Calu3 (cell line): Measurements from ENCODE around the gene HCAR1. TPM values are rescaled to one million over a fixed set of nuclear protein-coding genes. Genes with fewer than 3 reads are reported as not detected.

Experiments
- Bru-seq: library from RNA; stranded (reverse); fragments of 400-500 nt; gene quantifications from one replicate; lab custom pipeline; 2021; lab: Mats Ljungman, UMichigan
- BruChase-seq, 2 experiments: library from RNA; stranded (reverse); fragments of 400-500 nt; gene quantifications; one replicate each; lab custom pipeline; 2021; lab: Mats Ljungman, UMichigan
- BruUV-seq: library from RNA; stranded (reverse); fragments of 400-500 nt; replicated peaks from 2 replicates; lab custom pipeline; 2021; lab: Mats Ljungman, UMichigan
- CTCF ChIA-PET: fragments of 300-600 bp; sonication (Branson Sonifier 250); formaldehyde crosslinking; loops from one replicate; lab custom pipeline; 2022; ENCODE audit warnings: antibody characterized with exemption; lab: Charles Lee
- DNase-seq: peaks from one replicate; pipeline ENCODE4 v3.0.0; 2022
- H3K27ac Mint-ChIP-seq: one replicate; pipeline ENCODE4 v1.8.0; 2022; ENCODE audit warnings: mixed read lengths; ENCODE audit not compliant: unreplicated experiment
- H3K27me3 Mint-ChIP-seq: one replicate; pipeline ENCODE4 v1.8.0; 2022; ENCODE audit warnings: mixed read lengths; ENCODE audit not compliant: unreplicated experiment
- H3K36me3 Mint-ChIP-seq: one replicate; pipeline ENCODE4 v1.8.0; 2022; ENCODE audit warnings: mild to moderate bottlenecking, moderate library complexity, mixed read lengths; ENCODE audit not compliant: insufficient read depth, unreplicated experiment
- H3K4me1 Mint-ChIP-seq: one replicate; pipeline ENCODE4 v1.8.0; 2022; ENCODE audit warnings: mild to moderate bottlenecking, low read depth, mixed read lengths; ENCODE audit not compliant: unreplicated experiment
- H3K4me3 Mint-ChIP-seq: one replicate; pipeline ENCODE4 v1.8.0; 2022; ENCODE audit warnings: mild to moderate bottlenecking, low read depth, moderate library complexity, mixed read lengths; ENCODE audit not compliant: unreplicated experiment
- H3K9me3 Mint-ChIP-seq: one replicate; pipeline ENCODE4 v1.8.0; 2022; ENCODE audit warnings: low read depth, mixed read lengths; ENCODE audit not compliant: unreplicated experiment
- intact Hi-C: fragments of 100-400 bp; cut with micrococcal nuclease; formaldehyde crosslinking; loops from one replicate; pipeline ENCODE4 v1.10.0; 2022; ENCODE audit not compliant: unreplicated experiment
- long read RNA-seq: library from polyadenylated mRNA; stranded (forward); transcript quantifications from one replicate; pipeline ENCODE4 v2.0.0, GENCODE V29; 2022
- total RNA-seq: library from RNA; stranded (reverse); gene quantifications from 2 replicates; pipeline ENCODE4 v1.2.3, GENCODE V29; 2022
- TF ChIP-seq, protein P1 (sequence below): fragments of 200-600 bp; IDR thresholded peaks from one replicate; pipeline ENCODE4 v1.8.0; 2022; ENCODE audit warnings: antibody characterized with exemption; ENCODE audit not compliant: unreplicated experiment

Gene HCAR1, protein sequence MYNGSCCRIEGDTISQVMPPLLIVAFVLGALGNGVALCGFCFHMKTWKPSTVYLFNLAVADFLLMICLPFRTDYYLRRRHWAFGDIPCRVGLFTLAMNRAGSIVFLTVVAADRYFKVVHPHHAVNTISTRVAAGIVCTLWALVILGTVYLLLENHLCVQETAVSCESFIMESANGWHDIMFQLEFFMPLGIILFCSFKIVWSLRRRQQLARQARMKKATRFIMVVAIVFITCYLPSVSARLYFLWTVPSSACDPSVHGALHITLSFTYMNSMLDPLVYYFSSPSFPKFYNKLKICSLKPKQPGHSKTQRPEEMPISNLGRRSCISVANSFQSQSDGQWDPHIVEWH
- total RNA-seq (5.0 and 5.9 TPM in 2 replicates), Bru-seq, nascent RNA (percentile 57 among the genes with signal in this experiment), BruChase-seq, experiment 1, labeled RNA remaining after a 6-hour chase (percentile 78 among the genes with signal in this experiment), BruChase-seq, experiment 2, labeled RNA remaining after a 2-hour chase (percentile 80 among the genes with signal in this experiment)
- long read RNA-seq, full-length matches to known transcripts: 1 of 1 reads
- long read RNA-seq, partial matches to known transcripts: 0 of 1 reads
- long read RNA-seq, other reads (novel, unspliced or antisense): 0 of 1 reads

DNA sequence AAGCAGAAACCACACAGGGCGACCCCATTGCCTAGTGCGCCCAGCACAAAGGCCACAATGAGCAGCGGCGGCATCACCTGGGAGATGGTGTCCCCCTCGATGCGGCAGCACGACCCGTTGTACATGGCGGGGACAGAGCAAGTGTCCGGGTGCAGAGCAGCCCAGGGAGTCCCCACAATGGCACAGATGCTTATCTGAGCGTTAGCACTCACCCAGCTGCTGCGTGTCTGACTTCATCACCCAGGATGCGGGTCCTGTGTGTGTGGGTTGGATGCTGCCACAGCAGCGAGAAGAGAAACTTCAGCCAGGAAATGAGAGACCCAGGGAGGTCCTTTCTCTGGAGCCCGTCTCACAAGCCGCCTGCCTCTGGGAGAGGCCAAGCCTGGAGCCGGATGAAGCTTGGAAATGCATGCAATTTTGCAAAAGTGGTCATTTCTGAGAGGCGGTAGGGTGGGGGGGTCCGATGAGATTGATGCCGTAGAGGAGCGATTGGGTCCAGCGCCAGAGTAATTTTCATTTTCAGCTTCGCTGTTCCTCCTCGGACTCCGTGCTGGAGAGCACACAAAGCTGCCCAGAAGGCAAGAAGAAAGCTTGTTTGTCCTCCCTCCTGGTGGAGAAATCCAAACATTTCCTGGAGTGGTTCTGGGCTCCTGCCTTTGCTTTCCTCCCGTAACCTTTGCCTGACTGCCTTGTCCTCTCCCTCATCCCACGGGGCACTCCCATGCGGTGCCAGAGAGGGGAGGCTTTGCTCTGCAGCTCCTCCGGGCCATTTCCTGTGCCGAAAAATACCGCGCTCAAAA lies at the start of gene HCAR1:
TSS of gene HCAR1 (minus strand) at position 630 of the 800 bp plus-strand sequence. CDS start at position 125, 505 bp downstream.
- CTCF ChIA-PET: interaction anchor here (0.6 to 1.1 kb wide), 3 partner anchors 10 to 92 kb away, joined by 3 to 13 read pairs (median 4); no protein-coding TSS in a partner anchor
- peak within 1 kb of the TSS; percentile 79 for H3K27ac Mint-ChIP-seq
- H3K4me3 Mint-ChIP-seq: peak within 1 kb of the TSS; percentile 78
- H3K9me3 Mint-ChIP-seq: no peaks in the 10 kb centered on the region
- TF ChIP-seq, protein P1, sequence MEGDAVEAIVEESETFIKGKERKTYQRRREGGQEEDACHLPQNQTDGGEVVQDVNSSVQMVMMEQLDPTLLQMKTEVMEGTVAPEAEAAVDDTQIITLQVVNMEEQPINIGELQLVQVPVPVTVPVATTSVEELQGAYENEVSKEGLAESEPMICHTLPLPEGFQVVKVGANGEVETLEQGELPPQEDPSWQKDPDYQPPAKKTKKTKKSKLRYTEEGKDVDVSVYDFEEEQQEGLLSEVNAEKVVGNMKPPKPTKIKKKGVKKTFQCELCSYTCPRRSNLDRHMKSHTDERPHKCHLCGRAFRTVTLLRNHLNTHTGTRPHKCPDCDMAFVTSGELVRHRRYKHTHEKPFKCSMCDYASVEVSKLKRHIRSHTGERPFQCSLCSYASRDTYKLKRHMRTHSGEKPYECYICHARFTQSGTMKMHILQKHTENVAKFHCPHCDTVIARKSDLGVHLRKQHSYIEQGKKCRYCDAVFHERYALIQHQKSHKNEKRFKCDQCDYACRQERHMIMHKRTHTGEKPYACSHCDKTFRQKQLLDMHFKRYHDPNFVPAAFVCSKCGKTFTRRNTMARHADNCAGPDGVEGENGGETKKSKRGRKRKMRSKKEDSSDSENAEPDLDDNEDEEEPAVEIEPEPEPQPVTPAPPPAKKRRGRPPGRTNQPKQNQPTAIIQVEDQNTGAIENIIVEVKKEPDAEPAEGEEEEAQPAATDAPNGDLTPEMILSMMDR: peak; percentile 13
- peaks cover 18% of the 10 kb centered on the region for H3K36me3 Mint-ChIP-seq
- H3K27me3 Mint-ChIP-seq: no peaks in the 10 kb centered on the region
- peak; percentile 58 for DNase-seq
- intact Hi-C loops: loop anchor here (2.0 to 5.0 kb wide), 3 partner anchors 52 to 93 kb away; no protein-coding TSS in a partner anchor
- BruUV-seq: no TSS peak
- peaks cover 41% of the 10 kb centered on the region for H3K4me1 Mint-ChIP-seq

DNA sequence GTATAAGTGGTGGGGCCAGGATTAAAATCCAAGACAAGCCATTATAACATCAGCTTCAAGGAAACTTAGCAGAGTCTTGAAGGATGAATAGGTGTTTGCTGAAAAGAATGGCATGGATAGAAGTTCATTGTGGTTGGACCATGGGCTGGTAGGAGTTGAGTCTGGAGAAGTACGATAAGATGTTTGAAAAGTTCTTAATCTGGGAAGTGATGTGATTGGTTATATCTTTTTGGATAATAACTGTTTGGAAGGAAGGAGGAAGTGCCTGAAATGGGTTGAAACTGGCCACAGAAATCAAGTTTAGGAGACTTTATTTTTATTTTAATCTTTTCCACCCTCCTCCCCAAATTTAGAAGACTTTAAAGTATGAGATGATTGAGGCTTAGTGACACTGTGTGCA lies 26.9 kb upstream of the HCAR1 start:
- no peak for DNase-seq
- Mint-ChIP-seq H3K4me1 (peaks cover 39% of the 10 kb centered on the region), H3K27ac (peak overlapping the region; percentile 48), H3K36me3 (peaks cover 57% of the 10 kb centered on the region), H3K27me3 (no peaks in the 10 kb centered on the region), H3K9me3 (no peaks in the 10 kb centered on the region), H3K4me3 (no peak overlapping the region)
- CTCF ChIA-PET: no interaction called here
- BruUV-seq: no TSS peak
- intact Hi-C loops: no loop called here
- TF ChIP-seq, protein P1: no peak

DNA sequence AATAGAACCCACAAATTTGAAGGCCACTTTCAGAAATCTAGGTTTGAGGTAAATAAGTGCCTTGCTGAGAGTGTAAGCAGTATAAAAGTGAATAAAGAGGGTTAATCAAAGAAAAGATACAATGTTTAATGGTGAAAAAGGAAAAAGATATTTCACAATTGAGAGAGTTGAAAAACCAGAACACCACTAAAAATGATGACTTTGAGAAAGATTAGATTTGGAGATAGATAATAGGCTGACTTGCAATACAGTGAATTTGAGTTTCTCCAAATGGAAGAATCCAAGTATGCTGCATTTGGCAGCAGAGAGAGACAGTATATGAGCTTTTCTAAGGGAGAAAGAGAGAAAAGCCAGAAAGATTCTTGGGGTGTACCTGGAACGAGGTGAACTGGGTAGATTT lies 24.1 kb upstream of the HCAR1 start:
- Mint-ChIP-seq H3K36me3 (peaks cover 59% of the 10 kb centered on the region), H3K4me3 (peak overlapping the region; percentile 21), H3K27ac (peak overlapping the region; percentile 80), H3K27me3 (no peaks in the 10 kb centered on the region), H3K4me1 (peaks cover 60% of the 10 kb centered on the region), H3K9me3 (peaks cover 3% of the 10 kb centered on the region)
- CTCF ChIA-PET: no interaction called here
- intact Hi-C loops: no loop called here
- TF ChIP-seq, protein P1: no peak
- BruUV-seq: no TSS peak
- no peak for DNase-seq

DNA sequence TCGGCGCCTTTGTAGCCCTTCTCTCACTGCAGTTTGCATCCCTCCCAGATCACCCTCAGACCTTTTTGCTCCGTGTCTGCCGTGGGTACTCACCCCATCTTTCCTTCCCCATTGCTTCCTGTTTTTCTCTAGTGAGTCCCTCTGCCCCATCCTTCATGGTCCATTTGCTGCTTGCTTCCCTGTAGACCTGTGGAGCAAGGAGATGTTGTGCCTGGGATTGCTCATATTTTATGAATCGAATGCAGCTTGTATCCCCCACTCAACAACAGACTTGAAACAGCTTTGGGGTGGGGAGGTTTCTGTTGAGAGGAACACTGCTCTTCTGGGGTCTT lies 22.6 kb upstream of the HCAR1 start:
- CTCF ChIA-PET: interaction anchor here (1.0 to 1.6 kb wide), 4 partner anchors 11 to 115 kb away, joined by 3 to 21 read pairs (median 4); no protein-coding TSS in a partner anchor

More for the DNA sequence above, 22.6 kb upstream of the HCAR1 start:
- TF ChIP-seq, protein P1: no peak
- BruUV-seq: no TSS peak
- Mint-ChIP-seq H3K9me3 (peaks cover 3% of the 10 kb centered on the region), H3K27ac (peak overlapping the region; percentile 99), H3K4me1 (peaks cover 63% of the 10 kb centered on the region), H3K27me3 (no peaks in the 10 kb centered on the region), H3K4me3 (peak overlapping the region; percentile 98), H3K36me3 (peaks cover 56% of the 10 kb centered on the region)
- intact Hi-C loops: no loop called here
- no peak for DNase-seq
